GM18873 (cell line): Measurements from ENCODE around the gene TCERG1.
A peak's percentile ranks its signal among the peaks of the same experiment; 100 is the strongest.

ENCODE experiments used
- ATAC-seq: cut with Tn5 transposase; IDR thresholded peaks from one replicate; pipeline ENCODE4 v1.9.1; 2021; ENCODE audit warnings: mild to moderate bottlenecking, moderate library complexity, moderate number of reproducible peaks; ENCODE audit not compliant: unreplicated experiment, low FRiP score

Gene TCERG1

DNA sequence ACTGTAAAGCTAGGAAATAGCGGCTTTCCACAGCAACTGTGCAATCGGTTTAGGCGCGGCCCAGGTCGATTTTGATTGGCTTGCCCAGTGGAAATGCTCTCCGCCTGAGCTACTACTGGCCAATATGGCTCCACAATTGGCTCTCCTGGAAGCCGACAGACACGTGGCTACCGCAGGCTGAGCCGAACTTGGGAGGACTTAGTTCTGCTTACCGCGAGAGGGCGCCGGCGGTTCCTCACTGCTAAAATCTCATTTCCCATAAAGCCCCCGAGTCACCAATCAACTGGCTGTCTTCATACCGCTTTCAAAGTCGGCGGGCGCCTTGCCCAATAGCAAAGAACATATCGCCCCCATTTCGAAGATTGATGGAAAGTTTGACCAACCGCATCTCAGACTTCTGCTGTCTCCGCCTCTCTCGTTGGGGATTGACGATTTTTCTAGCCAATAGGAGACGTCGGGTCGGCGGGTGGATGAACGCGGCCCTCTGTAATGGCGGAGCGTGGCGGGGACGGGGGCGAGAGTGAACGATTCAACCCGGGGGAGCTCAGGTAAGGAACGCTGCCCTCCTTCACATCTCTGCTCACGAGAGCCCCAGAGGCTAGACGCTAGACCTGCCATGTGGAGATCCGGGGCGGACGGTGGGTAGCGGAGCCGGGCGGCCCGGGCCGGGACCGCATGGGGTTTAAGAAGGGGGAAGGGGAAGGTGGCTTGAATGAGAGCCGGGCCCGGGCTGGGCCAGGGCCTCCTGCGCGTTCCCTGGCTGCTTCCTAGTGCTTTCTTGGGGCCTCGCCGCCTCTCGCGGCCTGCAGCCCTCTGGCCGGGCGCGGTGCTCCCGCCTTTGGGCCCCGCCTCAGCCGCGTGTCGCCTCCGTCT lies at the start of gene TCERG1:
Gene TCERG1 (plus strand): TSS at position 473 of the 873 bp plus-strand sequence. CDS start 17 bp downstream, at position 490.
- ATAC-seq: peak; percentile 97

DNA sequence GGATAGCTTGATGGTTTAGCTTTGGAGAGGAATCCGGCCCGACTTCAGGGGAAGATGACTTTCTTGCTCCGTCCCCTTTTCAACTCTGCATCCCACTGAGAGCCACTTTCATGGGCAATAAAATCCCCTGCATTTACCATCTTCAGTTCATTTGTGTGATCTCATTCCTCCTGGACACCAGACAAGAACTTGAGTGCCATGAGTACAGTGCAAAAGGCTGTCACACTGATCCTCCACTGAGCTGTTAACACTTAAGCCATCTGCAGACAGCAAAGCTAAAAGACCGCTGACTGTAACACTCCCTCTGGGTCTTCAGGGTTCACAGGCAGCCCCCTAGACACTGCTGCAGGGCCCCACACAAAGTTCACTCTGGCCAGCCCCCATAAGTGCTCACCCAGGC lies 48.3 kb upstream of the TCERG1 start:
- ATAC-seq: no peak

DNA sequence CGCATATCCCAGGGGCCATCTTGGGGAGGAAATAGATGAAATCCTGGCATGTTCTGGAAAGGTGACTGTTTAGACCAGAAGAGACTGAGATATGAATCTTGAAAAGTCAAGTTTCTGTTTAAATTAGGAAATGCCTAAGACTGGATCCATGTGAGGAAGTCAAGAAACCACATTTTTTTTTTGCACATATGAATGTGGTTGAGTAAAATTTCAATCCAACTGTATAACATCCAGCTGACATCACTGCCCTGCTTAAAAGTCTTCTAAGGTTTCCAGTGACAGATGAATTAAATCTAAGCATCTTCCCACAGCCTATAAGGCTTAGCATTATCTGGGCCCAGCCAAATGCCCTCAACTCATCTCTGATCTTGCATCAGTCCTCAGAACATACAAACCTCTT lies 47.7 kb upstream of the TCERG1 start:
- no peak for ATAC-seq

DNA sequence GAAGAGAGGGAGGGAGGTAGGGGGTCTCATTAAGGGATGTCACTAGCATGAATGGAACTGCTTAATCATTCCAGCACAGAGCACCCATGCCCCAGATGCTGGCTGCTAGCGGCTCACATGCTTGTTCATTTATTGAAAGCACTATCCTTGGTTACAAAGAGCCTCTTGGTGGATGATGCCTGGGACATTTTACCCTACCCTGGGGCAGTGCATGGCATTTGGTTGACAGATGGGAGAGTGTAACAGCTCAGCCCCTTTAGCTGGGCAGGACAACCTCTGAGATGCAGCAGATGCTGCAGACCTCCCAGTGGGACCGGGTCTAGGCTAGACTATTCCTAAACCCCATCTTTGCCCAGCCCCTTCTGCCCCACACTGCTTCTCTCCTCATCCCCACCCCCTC lies 46.9 kb upstream of the TCERG1 start:
- ATAC-seq: no peak

DNA sequence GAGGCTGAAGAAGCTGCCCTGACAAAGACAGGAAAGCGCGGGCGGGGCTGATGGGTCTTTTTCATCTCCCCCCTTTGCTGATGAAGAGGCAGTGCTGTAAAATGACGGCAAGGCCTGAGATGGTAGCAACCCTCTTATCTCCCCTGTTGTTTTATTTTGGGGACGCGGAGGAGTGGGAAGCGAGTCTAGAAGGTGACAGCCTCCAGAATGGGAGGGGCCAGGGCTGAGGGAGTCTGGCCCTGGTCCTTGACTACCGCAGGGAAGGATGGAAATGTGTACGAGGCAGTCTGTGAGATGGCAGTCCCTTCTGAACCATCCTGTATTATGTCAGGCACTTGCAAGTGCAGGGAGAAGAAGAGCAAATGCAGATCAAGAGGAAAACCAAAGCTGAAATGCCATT lies 46.1 kb upstream of the TCERG1 start:
- ATAC-seq: no peak

DNA sequence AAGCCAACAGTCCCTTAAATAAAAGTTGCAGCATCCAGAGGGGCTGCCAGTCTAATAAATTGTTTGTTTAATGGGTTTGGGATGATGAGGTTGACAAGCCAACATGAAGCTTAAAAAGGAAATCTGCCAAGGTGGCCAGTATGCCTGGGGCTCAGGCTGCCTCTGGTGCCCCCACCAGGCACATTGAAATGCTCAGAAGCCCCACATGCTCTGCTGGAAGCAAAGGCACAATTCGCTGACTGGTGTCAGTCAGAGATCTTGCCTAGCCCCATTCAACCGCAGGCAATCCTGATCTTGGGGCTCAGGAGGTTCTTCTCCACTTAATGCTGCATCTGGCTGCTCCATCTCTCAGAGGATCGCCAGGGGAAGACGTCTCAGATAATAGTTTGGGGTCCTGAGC lies 44.2 kb upstream of the TCERG1 start:
- ATAC-seq: no peak

DNA sequence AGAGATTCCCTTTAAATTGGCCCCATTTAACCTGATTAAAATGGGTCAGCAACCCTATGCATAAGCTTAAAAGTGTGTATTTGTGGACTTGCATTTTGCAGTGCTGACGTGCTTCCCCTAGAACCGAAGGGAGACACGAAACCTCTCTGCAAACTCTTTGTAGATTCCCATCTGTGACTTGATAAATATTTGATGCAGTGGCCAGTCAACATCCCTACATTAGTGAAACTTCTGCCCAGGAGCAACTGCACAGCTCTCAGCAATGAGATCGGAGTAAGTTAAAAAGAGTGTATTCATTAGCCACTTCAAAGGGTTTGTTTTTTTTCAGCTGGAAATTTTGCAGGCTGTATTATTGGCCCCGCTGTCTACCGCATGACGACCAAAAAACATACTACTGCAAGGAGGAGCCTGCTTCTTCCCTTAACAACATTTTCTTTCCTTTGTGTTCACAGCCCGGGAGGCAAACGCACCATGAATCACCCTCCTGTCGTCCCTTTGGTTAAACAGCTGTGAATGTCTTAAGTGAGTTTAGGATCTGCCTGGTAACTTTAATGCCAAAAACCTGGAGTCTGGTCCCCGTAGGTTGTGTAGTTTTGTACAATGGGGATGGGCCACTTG lies 38.0 kb upstream of the TCERG1 start:
- no peak for ATAC-seq

DNA sequence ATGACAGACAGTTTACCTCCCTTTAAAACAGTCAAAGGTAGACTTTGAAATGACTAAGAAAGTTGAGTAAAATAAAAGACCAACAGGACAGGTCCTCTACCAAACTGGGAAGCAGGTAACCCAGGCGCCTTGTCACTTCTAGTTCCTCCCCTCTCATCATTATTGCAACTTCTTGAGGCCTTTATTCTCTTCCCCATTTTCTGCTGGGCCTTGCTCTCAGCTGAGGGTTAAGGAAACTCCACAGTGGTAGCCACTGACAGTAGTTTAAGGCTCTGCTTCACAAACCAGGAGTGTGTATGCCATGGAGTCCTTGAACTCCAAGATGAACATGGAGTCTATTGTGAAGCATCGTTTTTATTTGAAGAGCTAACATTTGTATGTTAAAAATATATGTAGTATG lies 36.9 kb upstream of the TCERG1 start:
- ATAC-seq: no peak

DNA sequence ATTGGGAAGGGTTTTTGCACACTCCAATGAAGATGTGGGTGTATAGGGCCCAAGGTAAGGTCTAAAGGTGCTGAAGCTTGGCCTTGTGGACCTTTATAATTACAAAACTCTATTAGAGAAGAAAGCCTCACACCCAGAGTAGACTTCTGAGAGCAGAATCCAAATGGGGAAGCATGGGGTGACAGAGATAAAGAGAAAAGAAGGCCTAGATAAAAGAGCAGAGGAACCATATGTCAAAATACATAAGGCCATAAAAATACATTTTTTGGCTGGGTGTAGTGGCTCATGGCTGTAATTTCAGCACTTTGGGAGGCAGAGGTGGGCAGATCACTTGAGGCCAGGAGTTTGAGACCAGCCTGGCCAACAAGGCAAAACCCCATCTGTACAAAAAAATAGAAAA lies 27.4 kb upstream of the TCERG1 start:
- ATAC-seq: no peak

DNA sequence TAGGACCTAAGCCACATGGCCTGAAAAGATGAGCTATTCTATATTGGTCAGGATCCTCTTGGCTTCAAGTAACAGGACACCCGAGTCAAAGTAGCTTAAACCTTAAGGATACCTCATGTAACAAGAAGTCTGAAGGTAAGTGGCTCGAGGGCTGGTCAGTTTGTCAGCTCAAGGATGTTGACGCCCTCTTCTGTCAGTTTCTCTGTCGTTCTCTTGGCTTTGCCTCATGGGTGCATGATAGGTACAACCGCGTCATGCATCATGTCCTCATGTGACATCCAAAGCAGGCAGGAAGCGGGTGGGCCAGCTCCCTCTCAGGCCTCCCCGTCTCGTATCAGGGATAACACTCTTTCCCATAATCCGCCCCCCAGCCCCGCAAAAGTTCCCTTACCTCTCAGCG lies 22.1 kb upstream of the TCERG1 start:
- no peak for ATAC-seq

DNA sequence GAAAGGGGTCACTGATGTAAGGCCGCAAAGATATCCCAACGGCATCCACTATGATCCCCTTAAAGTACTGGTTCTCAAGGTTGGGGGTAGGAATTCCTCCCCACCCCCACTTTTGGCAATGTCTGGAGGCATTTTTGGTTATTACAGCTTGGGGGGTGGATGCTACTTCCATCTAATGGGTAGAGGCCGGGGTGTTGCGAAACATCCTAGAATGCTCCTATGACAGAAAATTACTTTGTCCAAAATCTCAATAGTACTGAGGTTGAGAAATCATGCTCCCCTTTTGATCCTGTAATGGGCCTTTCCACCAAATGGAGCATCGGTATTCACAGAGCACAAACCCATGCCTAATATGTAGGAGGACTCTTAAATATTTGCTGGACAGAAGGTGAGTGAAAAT lies 20.8 kb upstream of the TCERG1 start:
- ATAC-seq: no peak

DNA sequence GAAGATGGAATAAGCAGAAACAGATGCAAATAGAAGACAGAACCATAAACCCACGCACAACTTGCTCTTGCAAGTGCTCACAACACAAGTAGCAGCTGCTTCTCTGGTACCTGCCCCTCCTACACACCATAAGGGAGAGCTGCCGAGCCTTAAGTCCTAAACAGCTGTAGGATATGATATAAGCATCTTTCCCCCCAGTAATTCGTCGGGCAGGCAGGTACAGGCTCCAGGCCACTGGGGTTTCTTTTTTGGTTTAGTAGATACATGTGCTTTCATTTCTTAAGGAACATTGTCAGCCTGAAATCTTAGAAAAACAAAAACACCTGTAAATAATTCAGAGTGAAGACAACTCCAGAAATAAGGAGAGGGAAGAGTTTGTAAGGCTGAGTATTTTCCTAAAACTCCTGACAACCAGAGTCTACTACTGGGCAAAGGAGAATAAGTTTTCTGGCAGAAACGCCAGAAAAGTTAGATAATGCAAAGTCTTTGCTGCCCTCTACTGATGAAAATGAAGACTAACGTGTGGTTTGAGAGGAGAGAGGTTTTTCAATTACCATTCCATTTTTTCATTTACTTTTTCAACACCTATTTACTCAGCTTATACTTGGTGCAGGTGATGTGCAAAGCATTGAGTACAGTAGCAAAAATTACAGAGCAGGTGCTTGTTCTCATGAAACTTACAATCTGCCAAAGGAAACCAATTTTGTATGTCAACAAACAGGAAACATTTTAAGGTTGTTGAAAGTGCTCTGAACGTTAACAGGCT lies 20.1 kb upstream of the TCERG1 start:
- no peak for ATAC-seq

DNA sequence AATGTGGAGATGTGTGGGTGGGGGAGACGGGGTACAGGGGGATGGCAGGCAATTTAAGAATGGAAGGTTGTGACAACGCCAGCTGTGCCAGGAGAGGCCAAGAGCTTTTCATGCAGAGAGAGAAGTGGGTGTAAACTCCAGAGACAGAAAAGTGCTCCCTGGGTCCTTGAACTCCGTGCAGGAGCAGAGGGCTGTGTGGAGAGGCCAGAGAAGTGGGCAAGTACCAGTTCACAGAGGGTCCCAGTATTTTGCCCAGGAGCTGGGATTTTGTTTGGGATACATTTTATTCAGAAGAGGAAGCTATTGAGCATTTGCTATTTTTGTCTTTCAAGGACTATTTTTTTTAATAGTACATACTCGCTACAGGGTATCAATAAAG lies 19.5 kb upstream of the TCERG1 start:
- ATAC-seq: no peak

DNA sequence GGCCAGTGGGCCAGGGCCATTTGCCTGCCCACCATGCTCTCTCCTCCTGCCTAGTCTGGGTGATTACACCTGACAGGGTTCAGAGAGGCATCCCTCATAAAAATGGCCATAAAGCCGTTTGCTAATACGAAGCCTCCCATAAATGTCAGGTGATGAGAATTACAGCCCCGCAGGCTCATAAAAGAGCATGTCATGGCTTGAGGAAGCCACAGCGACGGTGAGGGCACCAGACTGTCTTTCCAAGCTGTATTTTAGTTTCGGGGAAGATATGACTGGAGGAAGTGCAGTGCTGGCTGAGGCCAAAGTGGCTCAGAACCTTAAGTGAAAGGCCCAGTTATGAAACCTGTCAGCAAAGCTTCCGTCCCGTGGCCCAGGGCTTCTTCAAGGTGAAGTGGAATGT lies 18.5 kb upstream of the TCERG1 start:
- ATAC-seq: no peak

DNA sequence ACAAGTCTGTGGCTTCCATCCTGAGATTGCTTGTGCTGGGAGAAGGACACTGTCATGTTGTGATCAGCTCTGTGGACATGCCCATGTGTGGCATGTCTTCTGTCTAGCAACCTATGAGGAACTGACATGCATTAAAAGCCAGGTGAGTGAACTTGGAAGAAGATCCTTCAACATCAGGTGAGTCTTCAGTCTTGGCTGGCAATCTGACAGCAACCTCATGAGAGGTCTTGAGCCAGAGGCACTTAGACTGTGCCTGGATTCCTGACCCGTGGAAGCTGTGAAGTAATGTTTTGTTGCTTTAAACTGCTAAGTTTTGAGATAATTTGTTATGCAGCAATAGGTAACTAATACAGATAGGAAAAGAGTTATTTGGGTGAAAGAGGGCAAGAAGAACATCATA lies 6.8 kb upstream of the TCERG1 start:
- ATAC-seq: no peak

DNA sequence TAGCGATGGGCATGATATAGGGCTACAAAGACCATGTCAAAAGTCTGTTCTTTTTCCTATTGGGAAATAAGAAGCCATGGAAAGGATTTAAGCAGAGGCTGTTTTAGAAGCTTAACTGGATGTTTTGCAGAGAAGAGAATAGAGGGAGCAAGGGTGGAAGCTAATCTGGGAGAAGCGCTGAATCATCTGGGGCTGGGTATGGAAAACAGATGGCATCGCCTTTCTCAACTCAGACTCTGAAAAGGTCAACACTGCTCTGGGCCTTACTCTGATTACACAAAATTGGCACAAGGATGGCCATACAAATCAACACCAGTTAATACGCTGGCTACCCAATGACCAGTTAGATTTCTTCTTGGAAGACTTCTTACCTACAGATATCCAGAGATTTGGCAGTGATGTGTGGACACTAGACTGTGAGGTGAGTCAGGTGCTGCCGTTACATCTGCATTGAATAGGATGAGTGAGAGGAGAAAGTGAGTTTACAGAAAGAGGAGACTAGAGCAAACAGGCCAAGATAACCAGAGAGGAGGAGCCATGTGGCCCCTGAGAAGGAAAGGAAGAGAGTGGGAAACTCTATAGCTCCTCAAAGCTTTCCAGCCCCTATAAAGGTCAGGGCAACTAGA lies 6.2 kb upstream of the TCERG1 start:
- no peak for ATAC-seq

DNA sequence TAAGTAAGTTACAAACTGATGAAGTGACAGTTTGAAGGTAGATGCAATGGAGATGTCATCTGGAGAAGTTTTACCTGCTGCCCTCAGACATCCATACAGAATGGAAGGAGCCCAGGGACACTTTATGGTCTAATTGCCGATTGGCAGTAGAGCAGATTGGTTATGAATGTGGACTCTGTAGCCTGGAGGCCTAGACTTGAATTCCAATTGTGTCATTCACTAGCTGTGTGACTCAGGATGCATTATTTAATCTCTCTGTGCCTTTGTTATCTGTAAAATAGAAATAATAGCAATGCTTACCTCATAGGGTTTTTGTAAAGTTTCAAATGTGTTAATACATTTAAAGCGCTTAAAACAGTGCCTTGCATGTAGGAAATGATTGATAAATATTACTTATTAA lies 5.2 kb upstream of the TCERG1 start:
- no peak for ATAC-seq

DNA sequence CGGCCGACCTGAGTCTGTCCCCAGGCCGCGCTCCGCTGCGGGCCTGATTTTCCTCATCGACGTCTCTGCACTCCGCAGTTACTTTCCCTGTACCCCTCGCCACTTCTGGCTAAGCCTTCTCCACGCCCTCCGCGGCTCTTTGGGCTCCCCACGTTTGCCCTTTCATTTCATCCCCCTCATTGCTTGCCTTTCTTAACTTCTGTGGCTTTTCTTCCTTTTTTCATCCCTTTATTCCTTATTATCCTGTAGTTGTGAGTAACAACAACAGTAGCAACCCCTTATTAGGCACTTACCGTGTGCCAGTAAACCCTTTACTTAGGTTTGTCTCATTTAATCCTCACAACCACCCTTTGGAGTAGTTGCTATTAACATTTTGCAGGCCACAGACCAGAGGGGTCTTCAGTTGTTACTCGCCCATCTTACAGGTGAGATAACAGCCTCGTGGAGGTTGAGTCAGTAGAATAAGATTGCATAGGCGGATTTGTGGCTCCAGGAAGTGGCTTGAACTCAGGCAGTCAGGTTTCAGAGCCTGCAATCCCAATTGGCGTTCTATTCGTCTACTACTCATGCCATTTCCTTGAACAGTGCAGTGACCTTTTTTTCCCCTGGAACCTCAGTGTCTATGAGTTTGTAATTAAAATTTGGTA lies 724 bp downstream of the TCERG1 start:
- peak; percentile 3 for ATAC-seq

DNA sequence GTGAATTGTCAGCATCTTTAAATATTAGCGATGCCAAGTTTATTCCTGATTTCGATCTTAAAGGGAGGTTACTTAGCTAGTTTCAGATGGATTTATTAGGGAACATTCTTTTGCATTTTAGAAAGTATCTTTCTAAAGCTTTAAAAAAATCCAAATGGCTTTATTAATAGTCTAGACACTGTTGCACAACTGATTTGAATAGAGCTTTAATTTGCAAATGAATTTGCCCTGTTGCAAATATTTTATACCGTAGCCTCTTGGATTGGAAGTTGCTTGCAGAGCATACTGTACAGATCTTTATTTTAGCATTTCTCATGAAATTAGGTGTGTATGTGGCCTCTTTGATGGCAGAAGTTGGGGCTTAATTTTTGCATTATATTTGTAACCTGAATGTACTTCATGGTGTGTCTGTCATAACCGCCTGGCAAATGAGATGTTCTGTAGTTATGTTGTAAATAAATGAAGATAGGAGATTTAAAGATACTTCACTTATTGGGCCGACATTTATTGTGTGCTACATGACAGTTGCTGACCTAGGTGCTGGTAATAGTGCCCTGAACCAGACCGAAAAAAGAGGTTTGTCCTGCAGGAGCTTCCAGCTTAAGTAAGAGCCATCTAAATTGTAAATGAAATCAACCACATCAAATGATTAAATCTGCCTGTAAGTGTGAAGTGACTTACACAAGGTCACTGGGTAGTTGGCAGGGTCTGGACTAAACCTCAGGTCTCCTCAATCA lies 1.8 kb downstream of the TCERG1 start:
- ATAC-seq: no peak

DNA sequence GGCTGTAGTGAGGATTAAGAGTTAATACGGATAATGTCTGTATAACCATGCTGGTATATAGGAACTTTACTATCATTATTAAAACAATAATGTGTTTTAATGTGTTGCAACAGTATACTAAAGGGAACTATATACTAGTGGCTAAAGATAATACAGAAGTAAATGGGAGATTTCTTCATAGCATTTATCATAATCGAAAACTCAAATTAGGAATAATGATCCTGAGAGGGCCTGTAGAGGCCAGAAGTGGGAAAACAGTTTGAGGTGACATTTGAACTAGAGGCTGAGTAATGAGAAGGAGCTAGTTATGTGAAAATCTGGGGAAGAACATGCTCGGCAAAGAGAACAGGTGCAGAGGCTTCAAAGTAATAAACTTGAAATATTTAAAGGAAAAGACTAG lies 2.9 kb downstream of the TCERG1 start:
- ATAC-seq: no peak
